NCI-H1930 (cell line): ENCODE data around the gene MRPL9.

Source experiments
- DNase-seq, 2 experiments: peaks; one replicate each; lab custom pipeline; 2025; lab: John Stamatoyannopoulos, UW

MRPL9 gene

GRCh38 chr1:151711044-151711800 lies 52.1 kb downstream of the MRPL9 start:
- no peak for DNase-seq

GRCh38 chr1:151710187-151710840 lies 53.0 kb downstream of the MRPL9 start:
- DNase-seq: peak; percentile 57 to 74
